ENCODE results near the gene CRIP3.

DNA sequence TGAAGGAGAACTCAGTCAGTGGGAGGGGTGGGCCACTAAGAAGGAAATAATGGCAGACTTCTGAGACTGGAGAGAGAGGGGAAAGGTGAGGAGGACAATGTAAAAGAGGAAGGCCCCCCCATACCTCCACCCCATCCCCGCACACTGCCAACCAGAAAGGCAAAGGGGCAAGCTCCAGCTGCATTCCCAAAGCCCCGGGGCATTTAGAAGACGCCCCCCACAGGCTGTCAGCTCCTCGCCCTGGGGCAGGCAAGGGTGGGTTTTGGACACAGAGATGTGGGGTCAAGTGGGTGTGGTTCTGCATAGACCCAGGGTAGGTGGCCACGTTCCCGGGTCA is 31.4 kb downstream of the CRIP3 start:
- TF ChIP-seq POLR2A (IDR thresholded peaks at IDR 0.05; ENCODE audit: low read length) (no peak), GATA1 (IDR thresholded peaks at IDR 0.05; ENCODE audit: low read depth, low read length) (no peak)
